ENCODE results near the gene TBKBP1. TPM values are rescaled to one million over a fixed set of nuclear protein-coding genes. Genes with fewer than 3 reads are reported as not detected.
A peak's percentile ranks its signal among the peaks of the same experiment; 100 is the strongest.

Gene TBKBP1
- total and polyA plus RNA-seq, 9 of the 15 experiments (the other 6 are each of a cell fraction or from before 2014, with no cell fraction given), result 0.03 to 15.6 (median 6.8) TPM

DNA sequence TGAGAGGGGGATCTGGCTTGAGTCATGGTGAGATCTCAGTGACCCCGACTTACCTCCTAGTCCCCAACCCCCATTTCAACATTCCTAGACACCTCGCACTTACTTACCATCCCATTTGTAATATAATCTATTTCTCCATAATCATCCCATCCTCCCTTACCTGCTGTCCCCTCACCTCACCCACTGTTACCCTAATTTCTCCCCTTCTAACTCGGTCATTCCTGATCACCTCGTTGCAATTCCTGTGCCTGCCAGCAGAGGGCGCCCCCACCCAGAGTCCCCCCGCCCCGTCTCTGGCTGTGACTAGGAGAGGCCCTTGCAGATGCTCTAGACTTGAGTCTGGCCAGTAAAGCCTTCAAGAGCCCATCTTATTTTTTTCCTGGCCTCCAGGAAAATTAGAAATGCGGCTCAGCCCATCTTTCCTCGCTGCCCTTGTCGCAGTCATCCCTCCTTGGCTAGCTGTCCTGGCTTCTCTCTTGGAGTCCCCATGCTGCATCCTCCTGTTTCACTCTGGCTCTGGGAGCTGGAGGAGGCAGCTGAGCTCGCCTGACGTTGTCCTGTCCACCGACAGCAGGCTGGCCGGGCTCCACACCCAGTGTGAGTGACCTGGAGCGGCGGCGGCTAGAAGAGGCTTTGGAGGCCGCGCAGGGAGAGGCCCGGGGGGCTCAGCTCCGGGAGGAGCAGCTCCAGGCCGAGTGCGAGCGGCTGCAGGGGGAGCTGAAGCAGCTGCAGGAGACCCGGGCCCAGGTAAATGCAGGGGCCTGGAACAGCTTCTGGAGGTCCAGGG, 5.0 kb downstream of the TBKBP1 start (continued):
- TF ChIP-seq ZNF586 (CRISPR knock-in tag; conservative IDR thresholded peaks at IDR 0.05), result no peak
- no peak for TF ChIP-seq ZKSCAN3 (CRISPR knock-in tag; IDR thresholded peaks at IDR 0.05)
- no peak for TF ChIP-seq MAFF (IDR thresholded peaks at IDR 0.05; ENCODE audit: low read length)
- no peak for TF ChIP-seq EHMT2 (IDR thresholded peaks at IDR 0.05)
- TF ChIP-seq, protein P1, sequence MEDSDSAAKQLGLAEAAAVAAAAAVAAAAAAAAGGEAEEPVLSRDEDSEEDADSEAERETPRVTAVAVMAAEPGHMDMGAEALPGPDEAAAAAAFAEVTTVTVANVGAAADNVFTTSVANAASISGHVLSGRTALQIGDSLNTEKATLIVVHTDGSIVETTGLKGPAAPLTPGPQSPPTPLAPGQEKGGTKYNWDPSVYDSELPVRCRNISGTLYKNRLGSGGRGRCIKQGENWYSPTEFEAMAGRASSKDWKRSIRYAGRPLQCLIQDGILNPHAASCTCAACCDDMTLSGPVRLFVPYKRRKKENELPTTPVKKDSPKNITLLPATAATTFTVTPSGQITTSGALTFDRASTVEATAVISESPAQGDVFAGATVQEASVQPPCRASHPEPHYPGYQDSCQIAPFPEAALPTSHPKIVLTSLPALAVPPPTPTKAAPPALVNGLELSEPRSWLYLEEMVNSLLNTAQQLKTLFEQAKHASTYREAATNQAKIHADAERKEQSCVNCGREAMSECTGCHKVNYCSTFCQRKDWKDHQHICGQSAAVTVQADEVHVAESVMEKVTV (CRISPR knock-in tag; IDR thresholded peaks at IDR 0.05), result peak; percentile 57
- peak; percentile 74 to 76 for TF ChIP-seq RAD21 (CRISPR knock-in tag; conservative IDR thresholded peaks at IDR 0.05 in 1 of 2, IDR thresholded peaks at IDR 0.05 in 1 of 2)
- TF ChIP-seq HNRNPH1 (optimal IDR thresholded peaks at IDR 0.05; ENCODE audit: low read depth, low read length), result no peak
- TF ChIP-seq L3MBTL2 (IDR thresholded peaks at IDR 0.05), result no peak
- TF ChIP-seq, protein P2, sequence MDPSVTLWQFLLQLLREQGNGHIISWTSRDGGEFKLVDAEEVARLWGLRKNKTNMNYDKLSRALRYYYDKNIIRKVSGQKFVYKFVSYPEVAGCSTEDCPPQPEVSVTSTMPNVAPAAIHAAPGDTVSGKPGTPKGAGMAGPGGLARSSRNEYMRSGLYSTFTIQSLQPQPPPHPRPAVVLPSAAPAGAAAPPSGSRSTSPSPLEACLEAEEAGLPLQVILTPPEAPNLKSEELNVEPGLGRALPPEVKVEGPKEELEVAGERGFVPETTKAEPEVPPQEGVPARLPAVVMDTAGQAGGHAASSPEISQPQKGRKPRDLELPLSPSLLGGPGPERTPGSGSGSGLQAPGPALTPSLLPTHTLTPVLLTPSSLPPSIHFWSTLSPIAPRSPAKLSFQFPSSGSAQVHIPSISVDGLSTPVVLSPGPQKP (CRISPR knock-in tag; IDR thresholded peaks at IDR 0.05), result no peak
- TF ChIP-seq, protein P3, sequence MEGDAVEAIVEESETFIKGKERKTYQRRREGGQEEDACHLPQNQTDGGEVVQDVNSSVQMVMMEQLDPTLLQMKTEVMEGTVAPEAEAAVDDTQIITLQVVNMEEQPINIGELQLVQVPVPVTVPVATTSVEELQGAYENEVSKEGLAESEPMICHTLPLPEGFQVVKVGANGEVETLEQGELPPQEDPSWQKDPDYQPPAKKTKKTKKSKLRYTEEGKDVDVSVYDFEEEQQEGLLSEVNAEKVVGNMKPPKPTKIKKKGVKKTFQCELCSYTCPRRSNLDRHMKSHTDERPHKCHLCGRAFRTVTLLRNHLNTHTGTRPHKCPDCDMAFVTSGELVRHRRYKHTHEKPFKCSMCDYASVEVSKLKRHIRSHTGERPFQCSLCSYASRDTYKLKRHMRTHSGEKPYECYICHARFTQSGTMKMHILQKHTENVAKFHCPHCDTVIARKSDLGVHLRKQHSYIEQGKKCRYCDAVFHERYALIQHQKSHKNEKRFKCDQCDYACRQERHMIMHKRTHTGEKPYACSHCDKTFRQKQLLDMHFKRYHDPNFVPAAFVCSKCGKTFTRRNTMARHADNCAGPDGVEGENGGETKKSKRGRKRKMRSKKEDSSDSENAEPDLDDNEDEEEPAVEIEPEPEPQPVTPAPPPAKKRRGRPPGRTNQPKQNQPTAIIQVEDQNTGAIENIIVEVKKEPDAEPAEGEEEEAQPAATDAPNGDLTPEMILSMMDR (IDR thresholded peaks at IDR 0.05 in 2 of 3, conservative IDR thresholded peaks at IDR 0.05 in 1 of 3; ENCODE audit: insufficient read depth in 2 of 3, low read depth in 1 of 3, low read length in 3 of 3), result peak; percentile 83 to 88 (median 87)
- TF ChIP-seq, protein P4, sequence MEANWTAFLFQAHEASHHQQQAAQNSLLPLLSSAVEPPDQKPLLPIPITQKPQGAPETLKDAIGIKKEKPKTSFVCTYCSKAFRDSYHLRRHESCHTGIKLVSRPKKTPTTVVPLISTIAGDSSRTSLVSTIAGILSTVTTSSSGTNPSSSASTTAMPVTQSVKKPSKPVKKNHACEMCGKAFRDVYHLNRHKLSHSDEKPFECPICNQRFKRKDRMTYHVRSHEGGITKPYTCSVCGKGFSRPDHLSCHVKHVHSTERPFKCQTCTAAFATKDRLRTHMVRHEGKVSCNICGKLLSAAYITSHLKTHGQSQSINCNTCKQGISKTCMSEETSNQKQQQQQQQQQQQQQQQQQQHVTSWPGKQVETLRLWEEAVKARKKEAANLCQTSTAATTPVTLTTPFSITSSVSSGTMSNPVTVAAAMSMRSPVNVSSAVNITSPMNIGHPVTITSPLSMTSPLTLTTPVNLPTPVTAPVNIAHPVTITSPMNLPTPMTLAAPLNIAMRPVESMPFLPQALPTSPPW (CRISPR knock-in tag; IDR thresholded peaks at IDR 0.05), result peak; percentile 35
- no peak for TF ChIP-seq MTA1 (IDR thresholded peaks at IDR 0.05; ENCODE audit: borderline replicate concordance)
- no peak for TF ChIP-seq MTF1 (CRISPR knock-in tag; IDR thresholded peaks at IDR 0.05; ENCODE audit: borderline replicate concordance)
- TF ChIP-seq, protein P5, sequence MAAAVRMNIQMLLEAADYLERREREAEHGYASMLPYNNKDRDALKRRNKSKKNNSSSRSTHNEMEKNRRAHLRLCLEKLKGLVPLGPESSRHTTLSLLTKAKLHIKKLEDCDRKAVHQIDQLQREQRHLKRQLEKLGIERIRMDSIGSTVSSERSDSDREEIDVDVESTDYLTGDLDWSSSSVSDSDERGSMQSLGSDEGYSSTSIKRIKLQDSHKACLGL (CRISPR knock-in tag; IDR thresholded peaks at IDR 0.05; ENCODE audit: borderline replicate concordance, poor library complexity, severe bottlenecking), result no peak
- TF ChIP-seq CC2D1A (IDR thresholded peaks at IDR 0.05), result peak; percentile 71
- TF ChIP-seq TAF15 (IDR thresholded peaks at IDR 0.05; ENCODE audit: low read depth, low read length), result no peak
- TF ChIP-seq RBM25 (IDR thresholded peaks at IDR 0.05; ENCODE audit: low read depth, low read length, severe bottlenecking), result no peak
- 0 out of 2 replicates have a peak, but pooled peaks have one; percentile 75 for TF ChIP-seq HDGF (IDR thresholded peaks at IDR 0.05)
- TF ChIP-seq, protein P6, sequence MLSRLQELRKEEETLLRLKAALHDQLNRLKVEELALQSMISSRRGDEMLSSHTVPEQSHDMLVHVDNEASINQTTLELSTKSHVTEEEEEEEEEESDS (CRISPR knock-in tag; IDR thresholded peaks at IDR 0.05), result no peak
- TF ChIP-seq ZNF124 (CRISPR knock-in tag; IDR thresholded peaks at IDR 0.05), result no peak
